RCC 7860 (cell line): ENCODE data around the gene IGSF23.
"Not testable (repeated sequence)": the region's sequence is repeated elsewhere in the genome, so short reads cannot be mapped to it uniquely, and the experiment has no call there.

Source experiments
- DNase-seq: peaks from one replicate; pipeline ENCODE4 v3.0.0-alpha.2; 2015; ENCODE audit warnings: low spot score
- FAIRE-seq: peaks from 2 replicates; lab custom pipeline; 2012; peaks lifted over from hg19 to GRCh38; lab: Jason Lieb, UNC

The IGSF23 gene

DNA sequence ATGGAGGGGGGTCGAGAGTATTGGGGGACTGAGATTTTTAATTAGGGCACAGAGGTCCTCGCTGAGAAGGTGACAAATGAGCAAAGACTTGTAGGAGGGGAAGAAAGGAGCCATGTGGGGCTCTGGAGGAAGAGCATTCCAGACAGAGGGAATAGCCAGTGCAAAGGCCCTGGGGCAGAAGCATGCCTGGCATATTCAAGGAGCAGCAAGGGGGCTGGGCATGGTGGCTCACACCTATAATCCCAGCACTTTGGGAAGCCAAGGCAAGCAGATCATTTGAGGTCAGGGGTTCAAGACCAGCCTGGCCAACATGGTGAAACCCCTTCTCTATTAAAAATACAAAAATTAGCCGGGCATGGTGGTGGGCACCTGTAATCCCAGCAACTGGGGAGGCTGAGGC is 71.0 kb downstream of the IGSF23 start:
- DNase-seq, FAIRE-seq: not testable (repeated sequence)

GRCh38 chr19:44684892-44685863 is 71.8 kb downstream of the IGSF23 start:
- DNase-seq, result peak; percentile 70
- FAIRE-seq, result peak; percentile 8

- DNase-seq, result peak; percentile 40
- FAIRE-seq, result no peak
Observed at GRCh38 chr19:44685877-44686276, 72.5 kb downstream of the IGSF23 start.
